ENCODE data around the gene APOE. TPM values are rescaled to one million over a fixed set of nuclear protein-coding genes. Genes with fewer than 3 reads are reported as not detected.

APOE gene
- total and polyA plus RNA-seq, 8 donors: 3.1 to 379 (median 17.2) TPM

DNA sequence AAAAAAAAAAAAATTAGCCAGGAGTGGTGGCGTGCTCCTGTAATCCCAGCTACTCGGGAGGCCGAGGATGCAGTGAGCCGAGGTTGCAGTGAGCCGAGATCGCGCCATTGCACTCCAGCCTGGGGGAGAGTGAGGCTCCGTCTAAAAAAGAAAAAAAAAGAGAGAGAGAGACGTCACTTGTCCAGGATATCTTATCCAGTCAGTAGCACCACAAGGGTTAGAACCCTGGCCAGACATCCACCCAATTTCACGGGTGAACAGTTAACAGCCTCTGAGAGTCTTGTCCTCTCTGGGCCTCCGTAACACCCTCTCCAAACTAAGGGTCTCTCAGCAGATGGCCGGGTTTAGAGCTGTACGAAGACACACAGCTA, 48.7 kb downstream of the APOE start:
- Histone ChIP-seq H3K27me3 (no peaks in the 10 kb centered on the region), H3K4me1 (peaks cover 9 to 20% (median 17%) of the 10 kb centered on the region in 3 donors), H3K36me3 (no peaks in the 10 kb centered on the region), H3K4me3 (peak overlapping the region; percentile 91 to 99 (median 96)), H3K9me3 (no peaks in the 10 kb centered on the region), H3K27ac (peak overlapping the region; percentile 53 to 96 (median 74))
- FAIRE-seq (no peak), DNase-seq (no peak), ATAC-seq (peak in 3 of 4 donors; percentile 5 to 14 (median 13))
- 18 to 26% methylated on average over 13 of the region's 13 CpGs for WGBS, 2 donors
- no peak for TF ChIP-seq CTCF (IDR thresholded peaks at IDR 0.05)
- intact Hi-C loops (cut with DNase I): loop anchor here in 1 of 3 donors (5.0 kb wide), 1 partner anchor 52 kb away; no protein-coding TSS in a partner anchor

DNA sequence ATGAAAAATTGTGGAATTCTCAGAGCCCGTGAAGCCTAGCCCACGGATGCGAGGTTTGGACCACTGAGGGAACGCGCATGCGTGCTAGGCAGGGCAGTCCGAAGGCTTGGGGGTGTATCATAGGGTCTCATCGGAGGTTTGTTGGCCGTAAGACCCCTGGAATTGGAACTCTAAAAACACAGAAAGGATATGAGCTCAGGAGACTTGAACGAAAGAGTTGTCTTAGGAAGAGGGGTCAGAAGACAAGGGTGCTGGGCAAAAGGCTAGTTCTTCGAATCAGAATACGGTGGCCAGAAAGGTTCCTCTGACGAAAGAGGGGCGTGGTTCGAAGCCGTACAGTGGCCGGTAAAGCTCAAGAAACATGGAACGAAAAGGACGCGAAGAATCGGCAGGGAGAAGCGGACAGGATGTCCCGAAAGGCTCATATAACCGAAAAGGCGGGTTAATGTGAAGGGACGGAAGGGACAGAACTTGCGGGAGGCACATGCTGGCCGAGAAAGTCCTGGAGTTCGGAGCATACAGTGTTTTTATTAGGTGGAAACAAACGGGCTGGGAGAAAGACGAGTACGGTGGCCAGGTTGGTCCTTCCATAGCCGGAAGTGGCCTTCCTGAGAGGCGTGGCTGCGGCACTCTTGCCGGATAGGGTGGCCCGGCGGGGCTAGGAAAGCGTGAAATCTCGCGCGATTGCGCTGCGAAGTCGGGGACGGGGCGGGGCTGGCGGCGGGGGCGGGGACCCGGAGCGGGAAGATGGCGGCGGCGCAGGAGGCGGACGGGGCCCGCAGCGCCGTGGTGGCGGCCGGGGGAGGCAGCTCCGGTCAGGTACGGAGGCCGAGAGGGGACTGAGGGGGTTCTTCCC, 49.3 kb downstream of the APOE start, which contains the start of gene CLPTM1:
Gene CLPTM1 (plus strand): TSS at position 732 of the 856 bp plus-strand sequence. CDS start 16 bp downstream, at position 748.
- FAIRE-seq: no peak
- no peaks in the 10 kb centered on the region for H3K9me3 ChIP-seq
- peak within 1 kb of the TSS; percentile 91 to 99 (median 96) for H3K4me3 ChIP-seq
- no peaks in the 10 kb centered on the region for H3K36me3 ChIP-seq
- peak; percentile 92 to 97 (median 96) for ATAC-seq
- H3K27me3 ChIP-seq: no peaks in the 10 kb centered on the region
- no peak for TF ChIP-seq CTCF (IDR thresholded peaks at IDR 0.05)
- H3K27ac ChIP-seq: peak within 1 kb of the TSS; percentile 53 to 96 (median 74)
- H3K4me1 ChIP-seq: peaks cover 9 to 20% (median 17%) of the 10 kb centered on the region in 3 donors
- DNase-seq: peak; percentile 96 to 99 (median 98)
- 1% methylated on average over 49 to 65 of the region's 65 CpGs for WGBS, 2 donors
- intact Hi-C loops (cut with DNase I): loop anchor here in 1 of 3 donors (5.0 kb wide), 1 partner anchor 53 kb away; no protein-coding TSS in a partner anchor

DNA sequence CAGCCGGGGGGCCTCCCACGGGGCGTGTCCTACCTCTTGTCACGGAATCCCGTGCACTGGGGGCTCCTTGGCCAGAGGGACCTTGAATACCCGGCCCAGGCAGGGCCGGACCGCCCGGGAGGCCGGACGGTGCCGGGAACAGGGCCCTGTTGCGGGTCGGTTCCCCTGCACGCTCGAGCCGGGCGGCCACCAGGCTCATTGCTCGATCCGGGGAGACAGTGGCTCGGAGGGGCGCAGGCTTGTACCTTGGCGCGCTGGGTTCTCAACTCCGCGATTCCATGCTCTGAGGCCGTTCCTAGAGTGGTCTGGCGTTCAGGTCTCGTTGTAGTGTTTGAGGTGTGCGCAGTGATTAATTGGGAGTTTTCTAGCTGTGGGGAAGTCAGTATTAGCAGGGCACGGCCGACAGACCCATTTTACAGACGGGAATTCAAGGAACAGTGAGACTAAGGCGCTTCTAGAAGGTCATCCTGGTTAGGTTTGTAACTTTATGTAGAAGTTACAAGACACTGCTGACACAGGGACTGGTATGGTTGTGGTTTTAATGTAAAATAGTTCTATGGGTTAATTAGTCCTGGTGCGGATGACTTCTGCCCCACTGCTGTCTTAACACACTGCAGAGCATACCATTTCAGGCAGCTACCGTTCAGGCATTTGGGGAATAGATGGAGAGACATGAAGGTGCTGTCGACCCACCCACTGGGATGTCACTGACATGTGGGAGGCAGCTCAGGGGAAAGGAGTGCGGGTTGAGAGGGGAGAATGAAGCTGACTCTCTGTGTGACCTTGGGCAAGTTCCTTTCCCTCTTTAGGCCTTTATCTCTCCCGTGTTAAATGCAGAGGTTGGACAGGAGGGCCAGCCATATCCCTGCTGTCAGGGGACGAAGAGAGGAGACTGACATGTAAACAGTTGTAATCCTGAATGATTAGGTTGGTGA, 50.2 kb downstream of the APOE start:
- TF ChIP-seq CTCF (IDR thresholded peaks at IDR 0.05): no peak
- intact Hi-C loops (cut with DNase I): no loop called here
- H3K27me3 ChIP-seq: no peaks in the 10 kb centered on the region
- ATAC-seq (peak; percentile 7 to 30 (median 12)), DNase-seq (no peak), FAIRE-seq (no peak)
- peaks cover 8 to 20% (median 17%) of the 10 kb centered on the region in 3 donors for H3K4me1 ChIP-seq
- no peak overlapping the region for H3K27ac ChIP-seq
- 1% methylated on average over 25 to 40 of the region's 40 CpGs for WGBS, 2 donors
- H3K4me3 ChIP-seq: peak overlapping the region; percentile 91 to 99 (median 96)
- H3K36me3 ChIP-seq: no peaks in the 10 kb centered on the region
- H3K9me3 ChIP-seq: no peaks in the 10 kb centered on the region

GRCh38 chr19:44957526-44957925, 51.9 kb downstream of the APOE start:
- FAIRE-seq (no peak), ATAC-seq (no peak), DNase-seq (no peak)
- Histone ChIP-seq H3K27ac (no peak overlapping the region), H3K27me3 (no peaks in the 10 kb centered on the region), H3K36me3 (no peaks in the 10 kb centered on the region), H3K9me3 (no peaks in the 10 kb centered on the region), H3K4me1 (peaks cover 0 to 20% (median 13%) of the 10 kb centered on the region in 3 donors), H3K4me3 (no peak overlapping the region)
- no peak for TF ChIP-seq CTCF (IDR thresholded peaks at IDR 0.05)
- intact Hi-C loops (cut with DNase I): no loop called here
- WGBS, 2 donors: 71 to 72% methylated on average over 7 of the region's 7 CpGs

Measured in pancreas (tissue), 10 donors.